Measurements from ENCODE around the gene CAPRIN1.
"Not testable (repeated sequence)": the region's sequence is repeated elsewhere in the genome, so short reads cannot be mapped to it uniquely, and the experiment has no call there.

The CAPRIN1 gene

GRCh38 chr11:34065505-34066203, 14.1 kb downstream of the CAPRIN1 start:
- H3K36me3 ChIP-seq (ENCODE audit: control insufficient read depth, insufficient read depth, low read length) = peaks cover 7% of the 10 kb centered on the region
- H3K4me1 ChIP-seq (ENCODE audit: control insufficient read depth, insufficient read depth, low read length, poor library complexity, severe bottlenecking) = peaks cover 6% of the 10 kb centered on the region
- H3K27ac ChIP-seq (ENCODE audit: insufficient read depth, low read length, poor library complexity, severe bottlenecking) = no peak overlapping the region
- no peak for DNase-seq
- no peaks in the 10 kb centered on the region for H3K27me3 ChIP-seq (replicated peaks; ENCODE audit: control insufficient read depth, insufficient read depth, low read length, poor library complexity, severe bottlenecking)
- no peaks in the 10 kb centered on the region for H3K9me3 ChIP-seq (ENCODE audit: control insufficient read depth, low read length)
- no peak overlapping the region for H3K4me3 ChIP-seq (ENCODE audit: insufficient read depth, low read depth, low read length, poor library complexity, severe bottlenecking)

GRCh38 chr11:34066766-34067165, 15.2 kb downstream of the CAPRIN1 start:
- not testable (repeated sequence) for H3K36me3 ChIP-seq (ENCODE audit: control insufficient read depth, insufficient read depth, low read length); H3K27me3 ChIP-seq (replicated peaks; ENCODE audit: control insufficient read depth, insufficient read depth, low read length, poor library complexity, severe bottlenecking); DNase-seq; H3K9me3 ChIP-seq (ENCODE audit: control insufficient read depth, low read length); H3K4me3 ChIP-seq (ENCODE audit: insufficient read depth, low read depth, low read length, poor library complexity, severe bottlenecking); H3K4me1 ChIP-seq (ENCODE audit: control insufficient read depth, insufficient read depth, low read length, poor library complexity, severe bottlenecking); H3K27ac ChIP-seq (ENCODE audit: insufficient read depth, low read length, poor library complexity, severe bottlenecking)

- Histone ChIP-seq H3K27me3 (replicated peaks; ENCODE audit: control insufficient read depth, insufficient read depth, low read length, poor library complexity, severe bottlenecking) (no peaks in the 10 kb centered on the region), H3K4me1 (ENCODE audit: control insufficient read depth, insufficient read depth, low read length, poor library complexity, severe bottlenecking) (peaks cover 9% of the 10 kb centered on the region), H3K9me3 (ENCODE audit: control insufficient read depth, low read length) (no peaks in the 10 kb centered on the region), H3K27ac (ENCODE audit: insufficient read depth, low read length, poor library complexity, severe bottlenecking) (no peak overlapping the region), H3K4me3 (ENCODE audit: insufficient read depth, low read depth, low read length, poor library complexity, severe bottlenecking) (no peak overlapping the region), H3K36me3 (ENCODE audit: control insufficient read depth, insufficient read depth, low read length) (peaks cover 11% of the 10 kb centered on the region)
- DNase-seq = no peak
Measured at GRCh38 chr11:34067383-34068065, 16.0 kb downstream of the CAPRIN1 start.

GRCh38 chr11:34068111-34068510, 16.6 kb downstream of the CAPRIN1 start:
- Histone ChIP-seq H3K4me1 (ENCODE audit: control insufficient read depth, insufficient read depth, low read length, poor library complexity, severe bottlenecking) (peaks cover 9% of the 10 kb centered on the region), H3K4me3 (ENCODE audit: insufficient read depth, low read depth, low read length, poor library complexity, severe bottlenecking) (no peak overlapping the region), H3K36me3 (ENCODE audit: control insufficient read depth, insufficient read depth, low read length) (peaks cover 16% of the 10 kb centered on the region), H3K27ac (ENCODE audit: insufficient read depth, low read length, poor library complexity, severe bottlenecking) (no peak overlapping the region), H3K27me3 (replicated peaks; ENCODE audit: control insufficient read depth, insufficient read depth, low read length, poor library complexity, severe bottlenecking) (no peaks in the 10 kb centered on the region), H3K9me3 (ENCODE audit: control insufficient read depth, low read length) (no peaks in the 10 kb centered on the region)
- DNase-seq = no peak

- not testable (repeated sequence) for H3K4me3 ChIP-seq (ENCODE audit: insufficient read depth, low read depth, low read length, poor library complexity, severe bottlenecking); H3K9me3 ChIP-seq (ENCODE audit: control insufficient read depth, low read length); H3K27ac ChIP-seq (ENCODE audit: insufficient read depth, low read length, poor library complexity, severe bottlenecking); H3K27me3 ChIP-seq (replicated peaks; ENCODE audit: control insufficient read depth, insufficient read depth, low read length, poor library complexity, severe bottlenecking); DNase-seq
- Histone ChIP-seq H3K36me3 (ENCODE audit: control insufficient read depth, insufficient read depth, low read length) (peaks cover 47% of the 10 kb centered on the region), H3K4me1 (ENCODE audit: control insufficient read depth, insufficient read depth, low read length, poor library complexity, severe bottlenecking) (peaks cover 16% of the 10 kb centered on the region)
Measured at GRCh38 chr11:34071306-34071705, 19.8 kb downstream of the CAPRIN1 start.

- H3K27ac ChIP-seq (ENCODE audit: insufficient read depth, low read length, poor library complexity, severe bottlenecking) = no peak overlapping the region
- H3K36me3 ChIP-seq (ENCODE audit: control insufficient read depth, insufficient read depth, low read length) = peaks cover 49% of the 10 kb centered on the region
- no peak for DNase-seq
- H3K27me3 ChIP-seq (replicated peaks; ENCODE audit: control insufficient read depth, insufficient read depth, low read length, poor library complexity, severe bottlenecking) = no peaks in the 10 kb centered on the region
- no peaks in the 10 kb centered on the region for H3K9me3 ChIP-seq (ENCODE audit: control insufficient read depth, low read length)
- peaks cover 16% of the 10 kb centered on the region for H3K4me1 ChIP-seq (ENCODE audit: control insufficient read depth, insufficient read depth, low read length, poor library complexity, severe bottlenecking)
- no peak overlapping the region for H3K4me3 ChIP-seq (ENCODE audit: insufficient read depth, low read depth, low read length, poor library complexity, severe bottlenecking)
Measured at GRCh38 chr11:34072041-34072440, 20.5 kb downstream of the CAPRIN1 start.

- no peak for DNase-seq
- H3K9me3 ChIP-seq (ENCODE audit: control insufficient read depth, low read length) = no peaks in the 10 kb centered on the region
Measured at GRCh38 chr11:34072832-34073231, 21.3 kb downstream of the CAPRIN1 start.

GRCh38 chr11:34074391-34074790, 22.9 kb downstream of the CAPRIN1 start:
- no peaks in the 10 kb centered on the region for H3K27me3 ChIP-seq (replicated peaks; ENCODE audit: control insufficient read depth, insufficient read depth, low read length, poor library complexity, severe bottlenecking)
- no peak overlapping the region for H3K27ac ChIP-seq (ENCODE audit: insufficient read depth, low read length, poor library complexity, severe bottlenecking)
- peaks cover 16% of the 10 kb centered on the region for H3K4me1 ChIP-seq (ENCODE audit: control insufficient read depth, insufficient read depth, low read length, poor library complexity, severe bottlenecking)
- peaks cover 58% of the 10 kb centered on the region for H3K36me3 ChIP-seq (ENCODE audit: control insufficient read depth, insufficient read depth, low read length)
- no peaks in the 10 kb centered on the region for H3K9me3 ChIP-seq (ENCODE audit: control insufficient read depth, low read length)
- no peak for DNase-seq
- no peak overlapping the region for H3K4me3 ChIP-seq (ENCODE audit: insufficient read depth, low read depth, low read length, poor library complexity, severe bottlenecking)

More at GRCh38 chr11:34072832-34073231, 21.3 kb downstream of the CAPRIN1 start:
- peaks cover 16% of the 10 kb centered on the region for H3K4me1 ChIP-seq (ENCODE audit: control insufficient read depth, insufficient read depth, low read length, poor library complexity, severe bottlenecking)
- H3K27ac ChIP-seq (ENCODE audit: insufficient read depth, low read length, poor library complexity, severe bottlenecking) = no peak overlapping the region
- H3K36me3 ChIP-seq (ENCODE audit: control insufficient read depth, insufficient read depth, low read length) = peaks cover 49% of the 10 kb centered on the region
- no peak overlapping the region for H3K4me3 ChIP-seq (ENCODE audit: insufficient read depth, low read depth, low read length, poor library complexity, severe bottlenecking)
- H3K27me3 ChIP-seq (replicated peaks; ENCODE audit: control insufficient read depth, insufficient read depth, low read length, poor library complexity, severe bottlenecking) = no peaks in the 10 kb centered on the region

GRCh38 chr11:34075178-34075820, 23.8 kb downstream of the CAPRIN1 start:
- Histone ChIP-seq H3K9me3 (ENCODE audit: control insufficient read depth, low read length) (no peaks in the 10 kb centered on the region), H3K4me1 (ENCODE audit: control insufficient read depth, insufficient read depth, low read length, poor library complexity, severe bottlenecking) (peaks cover 13% of the 10 kb centered on the region), H3K36me3 (ENCODE audit: control insufficient read depth, insufficient read depth, low read length) (peaks cover 65% of the 10 kb centered on the region), H3K4me3 (ENCODE audit: insufficient read depth, low read depth, low read length, poor library complexity, severe bottlenecking) (no peak overlapping the region), H3K27ac (ENCODE audit: insufficient read depth, low read length, poor library complexity, severe bottlenecking) (no peak overlapping the region), H3K27me3 (replicated peaks; ENCODE audit: control insufficient read depth, insufficient read depth, low read length, poor library complexity, severe bottlenecking) (no peaks in the 10 kb centered on the region)
- DNase-seq = no peak

- no peak overlapping the region for H3K27ac ChIP-seq (ENCODE audit: insufficient read depth, low read length, poor library complexity, severe bottlenecking)
- H3K27me3 ChIP-seq (replicated peaks; ENCODE audit: control insufficient read depth, insufficient read depth, low read length, poor library complexity, severe bottlenecking) = no peaks in the 10 kb centered on the region
- no peaks in the 10 kb centered on the region for H3K4me1 ChIP-seq (ENCODE audit: control insufficient read depth, insufficient read depth, low read length, poor library complexity, severe bottlenecking)
- H3K36me3 ChIP-seq (ENCODE audit: control insufficient read depth, insufficient read depth, low read length) = peaks cover 67% of the 10 kb centered on the region
- H3K4me3 ChIP-seq (ENCODE audit: insufficient read depth, low read depth, low read length, poor library complexity, severe bottlenecking) = no peak overlapping the region
- no peak for DNase-seq
- no peaks in the 10 kb centered on the region for H3K9me3 ChIP-seq (ENCODE audit: control insufficient read depth, low read length)
Measured at GRCh38 chr11:34080609-34081008, 29.1 kb downstream of the CAPRIN1 start.
